GM12878 (cell line): ENCODE data around the gene NEBL. TPM values are rescaled to one million over a fixed set of nuclear protein-coding genes. Genes with fewer than 3 reads are reported as not detected.

Experiments used
- ATAC-seq: fragments of 200-7000 bp; cut with Tn5 transposase; 3 replicates; pipeline ENCODE4 v1.9.1; 2020; ENCODE audit warnings: mild to moderate bottlenecking, moderate library complexity
- BruUV-seq: library from RNA; stranded (reverse); fragments of 400-500 nt; replicated peaks from 2 replicates; lab custom pipeline; 2021; lab: Mats Ljungman, UMichigan
- CTCF ChIA-PET: fragments of 300-600 bp; sonication (Branson Sonifier 250); formaldehyde crosslinking; extraction: SDS; loops from one replicate; lab custom pipeline; 2021; ENCODE audit warnings: inconsistent platforms; lab: Yijun Ruan, JAX
- POLR2A ChIA-PET: fragments of 350-600 bp; formaldehyde crosslinking; extraction: SDS; loops from one replicate; lab custom pipeline; 2021; ENCODE audit warnings: inconsistent platforms; lab: Charles Lee
- RAD21 ChIA-PET: fragments of 300-600 bp; sonication (Branson Sonifier 250); formaldehyde crosslinking; loops from one replicate; lab custom pipeline; 2023; ENCODE audit warnings: antibody characterized with exemption; ENCODE audit not compliant: unreplicated experiment; lab: Charles Lee
- SMC1A ChIA-PET: fragments of 300-600 bp; sonication (Branson Sonifier 250); formaldehyde crosslinking; loops from one replicate; lab custom pipeline; 2023; ENCODE audit not compliant: unreplicated experiment, uncharacterized antibody; lab: Charles Lee
- DNase-seq: peaks from one replicate; pipeline ENCODE4 v3.0.0-alpha.2; 2011; ENCODE audit warnings: low read depth, low spot score
- FAIRE-seq: peaks from 3 replicates; lab custom pipeline; 2011; peaks lifted over from hg19 to GRCh38; lab: Jason Lieb, UNC
- H2AFZ ChIP-seq: 2 replicates; pipeline ENCODE4 v1.6.0; 2011; ENCODE audit warnings: low read depth, low read length, control low read depth; ENCODE audit not compliant: control insufficient read depth
- H3K27ac ChIP-seq: 2 replicates; pipeline ENCODE4 v1.5.1; 2011; ENCODE audit warnings: control low read depth; ENCODE audit not compliant: control insufficient read depth, insufficient read depth
- H3K27me3 ChIP-seq, 2 experiments: replicated peaks in 1 of 2; 2 replicates each; pipeline versions ENCODE4 v1.6.0 to v1.6.1; 2011; ENCODE audit warnings: low read length in 1 of 2; ENCODE audit not compliant: control insufficient read depth in 2 of 2, insufficient read depth in 2 of 2
- H3K36me3 ChIP-seq, 2 experiments: 2 replicates each; pipeline ENCODE4 v1.5.1; 2011; ENCODE audit warnings: low read length in 1 of 2; ENCODE audit not compliant: control insufficient read depth in 2 of 2, insufficient read depth in 2 of 2
- H3K4me1 ChIP-seq: 2 replicates; pipeline ENCODE4 v1.6.1; 2011; ENCODE audit warnings: mild to moderate bottlenecking, low read length, moderate library complexity, mixed read lengths; ENCODE audit not compliant: control insufficient read depth, insufficient read depth
- H3K4me2 ChIP-seq: 2 replicates; pipeline ENCODE4 v1.6.0; 2011; ENCODE audit warnings: control low read depth; ENCODE audit not compliant: control insufficient read depth, insufficient read depth
- H3K4me3 ChIP-seq: fragments of 200-600 bp; sonication (generic); 2 replicates; pipeline ENCODE4 v1.5.1; 2016
- H3K79me2 ChIP-seq: 2 replicates; pipeline ENCODE4 v1.6.0; 2011; ENCODE audit warnings: low read length; ENCODE audit not compliant: control insufficient read depth, insufficient read depth
- H3K9ac ChIP-seq: 2 replicates; pipeline ENCODE4 v1.8.0; 2011; ENCODE audit warnings: low read length, control low read depth, mixed read lengths; ENCODE audit not compliant: control insufficient read depth, insufficient read depth
- H3K9me3 ChIP-seq: replicated peaks from 3 replicates; pipeline ENCODE4 v1.5.1; 2011; ENCODE audit warnings: mild to moderate bottlenecking, low read length; ENCODE audit not compliant: control insufficient read depth, insufficient read depth
- H4K20me1 ChIP-seq: 2 replicates; pipeline ENCODE4 v1.6.0; 2011; ENCODE audit not compliant: control insufficient read depth, insufficient read depth
- BACH1 ChIP-seq: fragments of 450-650 bp; IDR thresholded peaks from 2 replicates; pipeline ENCODE4 v1.6.1; 2017; ENCODE audit warnings: mild to moderate bottlenecking, borderline replicate concordance
- CHD1 ChIP-seq: IDR thresholded peaks from 2 replicates; pipeline ENCODE4 v1.6.1; 2012; ENCODE audit warnings: low read depth, low read length, improper control_type of control experiment
- CREM ChIP-seq: IDR thresholded peaks from 2 replicates; pipeline ENCODE4 v1.6.1; 2014; ENCODE audit warnings: antibody characterized with exemption, low read depth
- DPF2 ChIP-seq: fragments of 450-650 bp; IDR thresholded peaks from 2 replicates; pipeline ENCODE4 v1.6.1; 2017; ENCODE audit warnings: mild to moderate bottlenecking
- EP300 ChIP-seq, 2 experiments: fragments of 150-350 bp in 1 of 2; IDR thresholded peaks; 2 replicates each; pipeline ENCODE4 v1.6.1; 2011 to 2012; ENCODE audit warnings: low read depth in 2 of 2, low read length in 2 of 2, borderline replicate concordance in 1 of 2, improper control_type of control experiment in 1 of 2, inconsistent platforms in 1 of 2; ENCODE audit not compliant: control insufficient read depth in 1 of 2
- MTA3 ChIP-seq: IDR thresholded peaks from 2 replicates; pipeline ENCODE4 v1.6.1; 2012; ENCODE audit warnings: low read length, inconsistent platforms, borderline replicate concordance
- MYB ChIP-seq: fragments of 150-350 bp; IDR thresholded peaks from 2 replicates; pipeline ENCODE4 v1.6.1; 2014; ENCODE audit warnings: mild to moderate bottlenecking, low read depth, low read length, borderline replicate concordance
- RAD21 ChIP-seq: IDR thresholded peaks from 2 replicates; pipeline ENCODE4 v1.6.1; 2011; ENCODE audit warnings: mild to moderate bottlenecking, low read depth, low read length, moderate library complexity; ENCODE audit not compliant: insufficient read depth
- RELA ChIP-seq: fragments of 450-650 bp; IDR thresholded peaks from 2 replicates; pipeline ENCODE4 v1.8.0; 2014; ENCODE audit warnings: borderline replicate concordance; ENCODE audit not compliant: partially characterized antibody
- SIX5 ChIP-seq: IDR thresholded peaks from 2 replicates; pipeline ENCODE4 v1.6.1; 2011; ENCODE audit warnings: mild to moderate bottlenecking, low read depth, low read length, moderate library complexity; ENCODE audit not compliant: severe bottlenecking
- SKIL ChIP-seq: fragments of 450-650 bp; IDR thresholded peaks from 2 replicates; pipeline ENCODE4 v1.6.1; 2017; ENCODE audit warnings: mild to moderate bottlenecking, low read depth, inconsistent platforms; ENCODE audit not compliant: poor library complexity, severe bottlenecking
- SMC3 ChIP-seq: IDR thresholded peaks from 2 replicates; pipeline ENCODE4 v1.6.1; 2011; ENCODE audit warnings: low read length, improper control_type of control experiment, borderline replicate concordance
- TARDBP ChIP-seq: IDR thresholded peaks from 2 replicates; pipeline ENCODE4 v1.6.1; 2016; ENCODE audit warnings: borderline replicate concordance
- TCF3 ChIP-seq: IDR thresholded peaks from 2 replicates; pipeline ENCODE4 v1.6.1; 2012; ENCODE audit warnings: low read depth, mild to moderate bottlenecking, low read length, borderline replicate concordance; ENCODE audit not compliant: insufficient read depth
- WGBS: methylation state at CpG from one replicate; pipeline ENCODE4 v1.1.6; 2016; ENCODE audit warnings: low lambda C conversion rate; ENCODE audit not compliant: insufficient replicate concordance, insufficient coverage; ENCODE audit errors: missing lambda C conversion rate; 5-methylcytosine and 5-hydroxymethylcytosine counted together
- in situ Hi-C: fragments of 300-500 bp; cut with MboI; formaldehyde crosslinking; loops from 9 replicates; pipeline ENCODE4 v1.14.3; 2018; ENCODE audit warnings: mixed read lengths
- intact Hi-C: fragments of 100-400 bp; cut with micrococcal nuclease; formaldehyde crosslinking; loops from one replicate; pipeline ENCODE4 v1.14.2; 2022; ENCODE audit not compliant: unreplicated experiment
- polyA plus RNA-seq, 11 experiments: library from polyadenylated mRNA; depleted of rRNA in 4 of 11; unstranded in 6 of 11; stranded (reverse) in 5 of 11; fragments of >200 nt; fragmentation: Nextera tagmentation in 4 of 11; fragmentation: Illumina TruSeq in 1 of 11; extraction: Ambion mirVana in 4 of 11; extraction: Trizol in 1 of 11; gene quantifications; 1 replicate in 1 of 11; 2 replicates in 10 of 11; pipeline versions ENCODE4 v1.2.1 to v1.2.3, GENCODE V29; 2011 to 2016; ENCODE audit warnings: inconsistent platforms in 2 of 11, missing spikeins in 2 of 11, low read depth in 1 of 11
- total RNA-seq, 4 experiments: library from RNA; depleted of rRNA in 3 of 4; stranded (reverse); fragments of >200 nt in 3 of 4; fragmentation: Illumina TruSeq in 1 of 4; extraction: Trizol in 1 of 4; gene quantifications; 2 replicates each; pipeline versions ENCODE4 v1.2.1 to v1.2.3, GENCODE V29; 2013 to 2021
- TF ChIP-seq, protein P1 (sequence below): fragments of 150-350 bp; IDR thresholded peaks from 2 replicates; pipeline ENCODE4 v1.6.1; 2016; ENCODE audit warnings: low read depth, low read length

NEBL gene
- total and polyA plus RNA-seq, 10 of the 15 experiments (the other 5 are each of a cell fraction or from before 2014, with no cell fraction given) = 0.04 to 0.56 (median 0.11) TPM; not detected in 6

DNA sequence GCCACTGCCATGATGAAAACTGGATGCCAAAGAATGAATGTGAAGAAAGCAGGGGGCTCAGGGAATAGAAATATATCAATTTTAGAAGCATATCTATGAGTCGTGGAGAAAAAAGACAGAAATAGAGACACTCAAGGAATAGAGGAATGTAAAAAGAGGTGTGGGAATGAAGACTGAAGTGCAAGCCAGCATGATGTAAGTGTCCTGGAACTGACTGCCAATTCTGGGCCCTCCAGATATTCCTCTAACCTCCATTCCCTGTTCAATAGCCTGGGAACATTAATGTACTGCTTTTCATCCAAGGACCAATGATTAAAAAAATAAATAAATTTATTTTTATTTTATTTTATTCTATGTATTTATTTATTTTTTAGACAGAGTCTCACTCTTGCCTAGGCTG lies 40.6 kb downstream of the NEBL start (continued):
- TF ChIP-seq EP300 (IDR thresholded peaks at IDR 0.05; ENCODE audit: borderline replicate concordance in 1 of 2, control insufficient read depth in 1 of 2, low read depth in 2 of 2, low read length in 2 of 2) (no peak), TCF3 (no peak)
- TF ChIP-seq, protein P1, sequence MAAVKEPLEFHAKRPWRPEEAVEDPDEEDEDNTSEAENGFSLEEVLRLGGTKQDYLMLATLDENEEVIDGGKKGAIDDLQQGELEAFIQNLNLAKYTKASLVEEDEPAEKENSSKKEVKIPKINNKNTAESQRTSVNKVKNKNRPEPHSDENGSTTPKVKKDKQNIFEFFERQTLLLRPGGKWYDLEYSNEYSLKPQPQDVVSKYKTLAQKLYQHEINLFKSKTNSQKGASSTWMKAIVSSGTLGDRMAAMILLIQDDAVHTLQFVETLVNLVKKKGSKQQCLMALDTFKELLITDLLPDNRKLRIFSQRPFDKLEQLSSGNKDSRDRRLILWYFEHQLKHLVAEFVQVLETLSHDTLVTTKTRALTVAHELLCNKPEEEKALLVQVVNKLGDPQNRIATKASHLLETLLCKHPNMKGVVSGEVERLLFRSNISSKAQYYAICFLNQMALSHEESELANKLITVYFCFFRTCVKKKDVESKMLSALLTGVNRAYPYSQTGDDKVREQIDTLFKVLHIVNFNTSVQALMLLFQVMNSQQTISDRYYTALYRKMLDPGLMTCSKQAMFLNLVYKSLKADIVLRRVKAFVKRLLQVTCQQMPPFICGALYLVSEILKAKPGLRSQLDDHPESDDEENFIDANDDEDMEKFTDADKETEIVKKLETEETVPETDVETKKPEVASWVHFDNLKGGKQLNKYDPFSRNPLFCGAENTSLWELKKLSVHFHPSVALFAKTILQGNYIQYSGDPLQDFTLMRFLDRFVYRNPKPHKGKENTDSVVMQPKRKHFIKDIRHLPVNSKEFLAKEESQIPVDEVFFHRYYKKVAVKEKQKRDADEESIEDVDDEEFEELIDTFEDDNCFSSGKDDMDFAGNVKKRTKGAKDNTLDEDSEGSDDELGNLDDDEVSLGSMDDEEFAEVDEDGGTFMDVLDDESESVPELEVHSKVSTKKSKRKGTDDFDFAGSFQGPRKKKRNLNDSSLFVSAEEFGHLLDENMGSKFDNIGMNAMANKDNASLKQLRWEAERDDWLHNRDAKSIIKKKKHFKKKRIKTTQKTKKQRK = no peak

- POLR2A ChIA-PET = no interaction called here
- no TSS peak for BruUV-seq
- TF ChIP-seq CHD1 = no peak
- TF ChIP-seq DPF2 = no peak
- no peak for TF ChIP-seq CREM
- peak; percentile 21; the same call in 1 of the 2 replicates for TF ChIP-seq SMC3
- no peak for TF ChIP-seq SKIL
- no peak for TF ChIP-seq MTA3
- TF ChIP-seq RELA = no peak
- peak; percentile 44 for TF ChIP-seq RAD21
- no peak for TF ChIP-seq MYB
- TF ChIP-seq BACH1 = no peak
- TF ChIP-seq TARDBP = no peak
- no peak for TF ChIP-seq SIX5
These were observed 41.6 kb downstream of the NEBL start for GRCh38 chr10:20855398-20856038.

More at GRCh38 chr10:20855398-20856038, 41.6 kb downstream of the NEBL start:
- Histone ChIP-seq H3K4me2 (no peak overlapping the region), H3K4me1 (no peaks in the 10 kb centered on the region), H3K27me3 (no peaks in the 10 kb centered on the region), H2AFZ (no peak overlapping the region), H3K36me3 (no peaks in the 10 kb centered on the region), H3K27ac (no peak overlapping the region), H3K9me3 (no peaks in the 10 kb centered on the region), H3K4me3 (no peak overlapping the region), H3K79me2 (no peaks in the 10 kb centered on the region), H3K9ac (no peak overlapping the region), H4K20me1 (no peaks in the 10 kb centered on the region)
- ChIA-PET RAD21 (no interaction called here), CTCF (interaction anchor here (0.6 to 1.0 kb wide), 2 partner anchors 11 to 703 kb away, joined by 3 read pairs; no protein-coding TSS in a partner anchor), SMC1A (no interaction called here)
- DNase-seq (no peak), FAIRE-seq (no peak), ATAC-seq (no peak)
- intact Hi-C loops (loop anchor here (5.0 to 10.0 kb wide), 2 partner anchors 222 to 1041 kb away; partner anchors contain the start of gene PLXDC2), in situ Hi-C loops (loop anchor here (25.0 kb wide), 2 partner anchors 407 to 882 kb away; no protein-coding TSS in a partner anchor)
- WGBS = 2% methylated on average over 5 of the region's 5 CpGs
